GM21576 (cell line): Measurements from ENCODE around the gene CCR8.

ENCODE experiments used
- ATAC-seq: cut with Tn5 transposase; IDR thresholded peaks from one replicate; pipeline ENCODE4 v1.9.1; 2021; ENCODE audit warnings: mild to moderate bottlenecking, moderate library complexity; ENCODE audit not compliant: unreplicated experiment

CCR8 gene

GRCh38 chr3:39329493-39329892 is at the start of gene CCR8:
Gene CCR8, plus strand, starts transcription at chr3:39329709. Its CDS starts 2,623 bp downstream, at chr3:39332332.
- no peak for ATAC-seq

- ATAC-seq = no peak
These were observed 49.6 kb upstream of the CCR8 start, which contains the start of gene CX3CR1 for GRCh38 chr3:39279745-39280517. Gene CX3CR1, minus strand, starts transcription at chr3:39280036. Its CDS starts 13,527 bp downstream, at chr3:39266509.

GRCh38 chr3:39280571-39280970 is 48.9 kb upstream of the CCR8 start:
- no peak for ATAC-seq

GRCh38 chr3:39281533-39281932 is 48.0 kb upstream of the CCR8 start:
- ATAC-seq = no peak

GRCh38 chr3:39282057-39282456 is 47.5 kb upstream of the CCR8 start:
- ATAC-seq = no peak

GRCh38 chr3:39284457-39284881 is 45.0 kb upstream of the CCR8 start:
- ATAC-seq = no peak

GRCh38 chr3:39285332-39285731 is 44.2 kb upstream of the CCR8 start:
- no peak for ATAC-seq

- no peak for ATAC-seq
These were observed 42.7 kb upstream of the CCR8 start for GRCh38 chr3:39286771-39287170.

- ATAC-seq = no peak
These were observed 42.0 kb upstream of the CCR8 start for GRCh38 chr3:39287216-39288164.

GRCh38 chr3:39288300-39288808 is 41.2 kb upstream of the CCR8 start:
- peak; percentile 96 for ATAC-seq

GRCh38 chr3:39289107-39289506 is 40.4 kb upstream of the CCR8 start:
- no peak for ATAC-seq

GRCh38 chr3:39290255-39290654 is 39.3 kb upstream of the CCR8 start:
- ATAC-seq = no peak

- no peak for ATAC-seq
These were observed 37.6 kb upstream of the CCR8 start for GRCh38 chr3:39291903-39292329.

GRCh38 chr3:39292961-39293360 is 36.5 kb upstream of the CCR8 start:
- ATAC-seq = no peak

GRCh38 chr3:39294446-39295183 is 34.9 kb upstream of the CCR8 start:
- ATAC-seq = no peak

GRCh38 chr3:39295184-39295775 is 34.2 kb upstream of the CCR8 start:
- peak; percentile 75 for ATAC-seq

- ATAC-seq = no peak
These were observed 33.1 kb upstream of the CCR8 start for GRCh38 chr3:39296197-39297077.

- ATAC-seq = no peak
These were observed 30.2 kb upstream of the CCR8 start for GRCh38 chr3:39299279-39299678.

- ATAC-seq = no peak
These were observed 27.3 kb upstream of the CCR8 start for GRCh38 chr3:39302178-39302577.
